ENCODE measurements around the gene AOPEP. TPM values are rescaled to one million over a fixed set of nuclear protein-coding genes. Genes with fewer than 3 reads are reported as not detected.

The AOPEP gene
- total and polyA plus RNA-seq, 2 of the 13 experiments (the other 11 are each of a cell fraction or from before 2014, with no cell fraction given), result 22.2 to 41.6 TPM

- no peak for TF ChIP-seq SRSF1 (optimal IDR thresholded peaks at IDR 0.05; ENCODE audit: low read depth, low read length)
- no peak for TF ChIP-seq CHCHD3 (CRISPR knock-in tag; IDR thresholded peaks at IDR 0.05)
- TF ChIP-seq, protein P1, sequence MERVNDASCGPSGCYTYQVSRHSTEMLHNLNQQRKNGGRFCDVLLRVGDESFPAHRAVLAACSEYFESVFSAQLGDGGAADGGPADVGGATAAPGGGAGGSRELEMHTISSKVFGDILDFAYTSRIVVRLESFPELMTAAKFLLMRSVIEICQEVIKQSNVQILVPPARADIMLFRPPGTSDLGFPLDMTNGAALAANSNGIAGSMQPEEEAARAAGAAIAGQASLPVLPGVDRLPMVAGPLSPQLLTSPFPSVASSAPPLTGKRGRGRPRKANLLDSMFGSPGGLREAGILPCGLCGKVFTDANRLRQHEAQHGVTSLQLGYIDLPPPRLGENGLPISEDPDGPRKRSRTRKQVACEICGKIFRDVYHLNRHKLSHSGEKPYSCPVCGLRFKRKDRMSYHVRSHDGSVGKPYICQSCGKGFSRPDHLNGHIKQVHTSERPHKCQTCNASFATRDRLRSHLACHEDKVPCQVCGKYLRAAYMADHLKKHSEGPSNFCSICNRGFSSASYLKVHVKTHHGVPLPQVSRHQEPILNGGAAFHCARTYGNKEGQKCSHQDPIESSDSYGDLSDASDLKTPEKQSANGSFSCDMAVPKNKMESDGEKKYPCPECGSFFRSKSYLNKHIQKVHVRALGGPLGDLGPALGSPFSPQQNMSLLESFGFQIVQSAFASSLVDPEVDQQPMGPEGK (CRISPR knock-in tag; IDR thresholded peaks at IDR 0.05), result no peak
- TF ChIP-seq ZKSCAN8 (CRISPR knock-in tag; IDR thresholded peaks at IDR 0.05; ENCODE audit: borderline replicate concordance), result no peak
- TF ChIP-seq STAG1 (CRISPR knock-in tag; IDR thresholded peaks at IDR 0.05), result no peak; the same call in 1 of the 2 replicates
- no peak for TF ChIP-seq IRF1 (CRISPR knock-in tag; IDR thresholded peaks at IDR 0.05; ENCODE audit: low read depth)
- TF ChIP-seq, protein P2, sequence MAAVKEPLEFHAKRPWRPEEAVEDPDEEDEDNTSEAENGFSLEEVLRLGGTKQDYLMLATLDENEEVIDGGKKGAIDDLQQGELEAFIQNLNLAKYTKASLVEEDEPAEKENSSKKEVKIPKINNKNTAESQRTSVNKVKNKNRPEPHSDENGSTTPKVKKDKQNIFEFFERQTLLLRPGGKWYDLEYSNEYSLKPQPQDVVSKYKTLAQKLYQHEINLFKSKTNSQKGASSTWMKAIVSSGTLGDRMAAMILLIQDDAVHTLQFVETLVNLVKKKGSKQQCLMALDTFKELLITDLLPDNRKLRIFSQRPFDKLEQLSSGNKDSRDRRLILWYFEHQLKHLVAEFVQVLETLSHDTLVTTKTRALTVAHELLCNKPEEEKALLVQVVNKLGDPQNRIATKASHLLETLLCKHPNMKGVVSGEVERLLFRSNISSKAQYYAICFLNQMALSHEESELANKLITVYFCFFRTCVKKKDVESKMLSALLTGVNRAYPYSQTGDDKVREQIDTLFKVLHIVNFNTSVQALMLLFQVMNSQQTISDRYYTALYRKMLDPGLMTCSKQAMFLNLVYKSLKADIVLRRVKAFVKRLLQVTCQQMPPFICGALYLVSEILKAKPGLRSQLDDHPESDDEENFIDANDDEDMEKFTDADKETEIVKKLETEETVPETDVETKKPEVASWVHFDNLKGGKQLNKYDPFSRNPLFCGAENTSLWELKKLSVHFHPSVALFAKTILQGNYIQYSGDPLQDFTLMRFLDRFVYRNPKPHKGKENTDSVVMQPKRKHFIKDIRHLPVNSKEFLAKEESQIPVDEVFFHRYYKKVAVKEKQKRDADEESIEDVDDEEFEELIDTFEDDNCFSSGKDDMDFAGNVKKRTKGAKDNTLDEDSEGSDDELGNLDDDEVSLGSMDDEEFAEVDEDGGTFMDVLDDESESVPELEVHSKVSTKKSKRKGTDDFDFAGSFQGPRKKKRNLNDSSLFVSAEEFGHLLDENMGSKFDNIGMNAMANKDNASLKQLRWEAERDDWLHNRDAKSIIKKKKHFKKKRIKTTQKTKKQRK (IDR thresholded peaks at IDR 0.05; ENCODE audit: low read length), result no peak
- TF ChIP-seq ZNF484 (CRISPR knock-in tag; IDR thresholded peaks at IDR 0.05; ENCODE audit: borderline replicate concordance, low read depth), result no peak
- TF ChIP-seq ZNF839 (CRISPR knock-in tag; IDR thresholded peaks at IDR 0.05; ENCODE audit: borderline replicate concordance), result no peak
- TF ChIP-seq SAP130 (CRISPR knock-in tag; IDR thresholded peaks at IDR 0.05; ENCODE audit: low read depth), result peak; percentile 66
- TF ChIP-seq ZNF891 (CRISPR knock-in tag; IDR thresholded peaks at IDR 0.05), result no peak
- TF ChIP-seq RFX5 (IDR thresholded peaks at IDR 0.05; ENCODE audit: low read depth, low read length), result no peak
- peak; percentile 80; the same call in 1 of the 2 replicates for TF ChIP-seq FOSL1 (CRISPR knock-in tag; IDR thresholded peaks at IDR 0.05; ENCODE audit: borderline replicate concordance)
- TF ChIP-seq POLR2AphosphoS5 (IDR thresholded peaks at IDR 0.05; ENCODE audit: low read depth, low read length), result no peak; the same call in 1 of the 2 replicates
- peak; percentile 84; the same call in 1 of the 2 replicates for TF ChIP-seq SOX5 (CRISPR knock-in tag; IDR thresholded peaks at IDR 0.05; ENCODE audit: borderline replicate concordance)
- TF ChIP-seq, protein P3, sequence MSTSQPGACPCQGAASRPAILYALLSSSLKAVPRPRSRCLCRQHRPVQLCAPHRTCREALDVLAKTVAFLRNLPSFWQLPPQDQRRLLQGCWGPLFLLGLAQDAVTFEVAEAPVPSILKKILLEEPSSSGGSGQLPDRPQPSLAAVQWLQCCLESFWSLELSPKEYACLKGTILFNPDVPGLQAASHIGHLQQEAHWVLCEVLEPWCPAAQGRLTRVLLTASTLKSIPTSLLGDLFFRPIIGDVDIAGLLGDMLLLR (CRISPR knock-in tag; IDR thresholded peaks at IDR 0.05), result no peak
- TF ChIP-seq JUNB (CRISPR knock-in tag; IDR thresholded peaks at IDR 0.05; ENCODE audit: borderline replicate concordance), result peak; percentile 90; the same call in 1 of the 2 replicates
Observed at GRCh38 chr9:94853887-94854286, 127.4 kb downstream of the AOPEP start (continued).
